GM12891 (cell line): ENCODE data around the gene OTX1.

Experiments used
- DNase-seq: peaks from one replicate; pipeline ENCODE4 v3.0.0; 2011; ENCODE audit warnings: low spot score; ENCODE audit not compliant: insufficient read length
- FAIRE-seq: peaks from 2 replicates; lab custom pipeline; 2011; peaks lifted over from hg19 to GRCh38; lab: Jason Lieb, UNC
- PAX5 ChIP-seq: IDR thresholded peaks from 2 replicates; pipeline ENCODE4 v1.6.1; 2011; ENCODE audit warnings: low read length, moderate library complexity, mild to moderate bottlenecking; ENCODE audit not compliant: insufficient read depth, severe bottlenecking
- POLR2A ChIP-seq: IDR thresholded peaks from 2 replicates; pipeline ENCODE4 v1.6.1; 2011; ENCODE audit warnings: low read depth, low read length, control low read depth
- POLR2AphosphoS5 ChIP-seq: IDR thresholded peaks from 2 replicates; pipeline ENCODE4 v1.6.1; 2011; ENCODE audit warnings: low read depth, low read length, control low read depth
- POU2F2 ChIP-seq: IDR thresholded peaks from 2 replicates; pipeline ENCODE4 v1.6.1; 2011; ENCODE audit warnings: low read depth, mild to moderate bottlenecking, control low read depth, low read length, moderate library complexity
- SPI1 ChIP-seq: IDR thresholded peaks from 2 replicates; pipeline ENCODE4 v1.6.1; 2011; ENCODE audit warnings: low read depth, low read length, control low read depth
- TAF1 ChIP-seq: IDR thresholded peaks from 2 replicates; pipeline ENCODE4 v1.6.1; 2011; ENCODE audit warnings: low read depth, low read length, control low read depth

The OTX1 gene

GRCh38 chr2:63058144-63058920, 7.7 kb downstream of the OTX1 start:
- no peak for TF ChIP-seq POLR2AphosphoS5
- TF ChIP-seq TAF1, result no peak
- no peak for TF ChIP-seq POU2F2
- TF ChIP-seq PAX5, result no peak
- TF ChIP-seq SPI1, result no peak
- no peak for TF ChIP-seq POLR2A
- DNase-seq, result no peak
- FAIRE-seq, result no peak

GRCh38 chr2:63058921-63059792, 8.5 kb downstream of the OTX1 start:
- FAIRE-seq, result no peak
- TF ChIP-seq POLR2AphosphoS5, result no peak
- TF ChIP-seq SPI1, result no peak
- no peak for DNase-seq

- FAIRE-seq (no peak), DNase-seq (no peak)
- TF ChIP-seq POU2F2 (no peak), POLR2AphosphoS5 (no peak), SPI1 (no peak), POLR2A (no peak), PAX5 (no peak), TAF1 (no peak)
These were observed 9.3 kb downstream of the OTX1 start for GRCh38 chr2:63059793-63060471.

GRCh38 chr2:63060472-63060991, 9.9 kb downstream of the OTX1 start:
- TF ChIP-seq PAX5 (no peak), POU2F2 (no peak), POLR2A (no peak), TAF1 (no peak), SPI1 (no peak), POLR2AphosphoS5 (no peak)
- no peak for FAIRE-seq
- DNase-seq, result no peak

- no peak for FAIRE-seq
These were observed 13.6 kb downstream of the OTX1 start for GRCh38 chr2:63064197-63064596.

GRCh38 chr2:63064661-63065060, 14.0 kb downstream of the OTX1 start:
- no peak for FAIRE-seq
- TF ChIP-seq PAX5 (no peak), POU2F2 (no peak), SPI1 (no peak), POLR2A (no peak), TAF1 (no peak), POLR2AphosphoS5 (no peak)
- no peak for DNase-seq

More at GRCh38 chr2:63064197-63064596, 13.6 kb downstream of the OTX1 start:
- TF ChIP-seq POU2F2, result no peak
- no peak for TF ChIP-seq POLR2A
- no peak for TF ChIP-seq SPI1
- no peak for DNase-seq

GRCh38 chr2:63066265-63066664, 15.6 kb downstream of the OTX1 start:
- FAIRE-seq, result no peak
- DNase-seq, result no peak
- TF ChIP-seq POU2F2, result no peak
- TF ChIP-seq SPI1, result no peak
- TF ChIP-seq POLR2AphosphoS5, result no peak
- TF ChIP-seq TAF1, result no peak
- TF ChIP-seq POLR2A, result no peak
- no peak for TF ChIP-seq PAX5

GRCh38 chr2:63066838-63067237, 16.2 kb downstream of the OTX1 start:
- DNase-seq (no peak), FAIRE-seq (no peak)
- TF ChIP-seq POLR2A (no peak), TAF1 (no peak), POU2F2 (no peak), POLR2AphosphoS5 (no peak), SPI1 (no peak), PAX5 (no peak)

GRCh38 chr2:63071664-63072063, 21.0 kb downstream of the OTX1 start:
- DNase-seq (no peak), FAIRE-seq (no peak)
- no peak for TF ChIP-seq TAF1
- TF ChIP-seq SPI1, result no peak
- TF ChIP-seq POU2F2, result no peak
- no peak for TF ChIP-seq PAX5
- TF ChIP-seq POLR2A, result no peak
- TF ChIP-seq POLR2AphosphoS5, result no peak
